ENCODE measurements around the gene CAND2. TPM values are rescaled to one million over a fixed set of nuclear protein-coding genes. Genes with fewer than 3 reads are reported as not detected.
A peak's percentile ranks its signal among the peaks of the same experiment; 100 is the strongest.

The CAND2 gene
- total RNA-seq, 1 donor from 2014 or later, result 2.6 TPM

DNA sequence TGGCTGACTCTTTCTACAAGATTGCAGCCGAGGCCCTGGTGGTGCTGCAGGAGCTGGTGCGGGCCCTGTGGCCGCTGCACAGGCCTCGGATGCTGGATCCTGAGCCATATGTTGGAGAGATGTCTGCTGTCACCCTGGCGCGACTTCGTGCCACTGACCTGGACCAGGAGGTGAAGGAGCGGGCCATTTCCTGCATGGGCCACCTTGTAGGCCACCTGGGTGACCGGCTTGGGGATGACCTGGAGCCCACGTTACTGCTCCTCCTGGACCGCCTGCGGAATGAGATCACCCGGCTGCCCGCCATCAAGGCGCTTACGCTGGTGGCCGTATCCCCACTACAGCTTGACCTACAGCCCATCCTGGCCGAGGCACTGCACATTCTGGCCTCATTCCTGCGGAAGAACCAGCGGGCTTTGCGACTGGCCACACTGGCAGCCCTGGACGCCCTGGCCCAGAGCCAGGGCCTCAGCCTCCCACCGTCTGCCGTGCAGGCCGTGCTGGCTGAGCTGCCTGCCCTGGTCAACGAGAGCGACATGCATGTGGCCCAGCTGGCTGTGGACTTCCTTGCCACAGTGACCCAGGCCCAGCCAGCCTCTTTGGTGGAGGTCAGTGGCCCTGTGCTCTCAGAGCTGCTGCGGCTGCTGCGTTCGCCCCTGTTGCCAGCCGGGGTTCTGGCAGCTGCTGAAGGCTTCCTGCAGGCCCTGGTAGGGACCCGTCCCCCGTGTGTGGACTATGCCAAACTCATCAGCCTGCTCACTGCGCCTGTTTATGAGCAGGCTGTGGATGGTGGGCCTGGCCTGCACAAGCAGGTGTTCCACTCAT lies 20.3 kb downstream of the CAND2 start:
- no peak for DNase-seq (ENCODE audit: low read depth)
- no peaks in the 10 kb centered on the region for H3K36me3 ChIP-seq (ENCODE audit: control insufficient read depth, insufficient read depth, low read length)
- H3K27me3 ChIP-seq (ENCODE audit: control insufficient read depth, insufficient read depth, low read length), result no peaks in the 10 kb centered on the region
- TF ChIP-seq, protein P1, sequence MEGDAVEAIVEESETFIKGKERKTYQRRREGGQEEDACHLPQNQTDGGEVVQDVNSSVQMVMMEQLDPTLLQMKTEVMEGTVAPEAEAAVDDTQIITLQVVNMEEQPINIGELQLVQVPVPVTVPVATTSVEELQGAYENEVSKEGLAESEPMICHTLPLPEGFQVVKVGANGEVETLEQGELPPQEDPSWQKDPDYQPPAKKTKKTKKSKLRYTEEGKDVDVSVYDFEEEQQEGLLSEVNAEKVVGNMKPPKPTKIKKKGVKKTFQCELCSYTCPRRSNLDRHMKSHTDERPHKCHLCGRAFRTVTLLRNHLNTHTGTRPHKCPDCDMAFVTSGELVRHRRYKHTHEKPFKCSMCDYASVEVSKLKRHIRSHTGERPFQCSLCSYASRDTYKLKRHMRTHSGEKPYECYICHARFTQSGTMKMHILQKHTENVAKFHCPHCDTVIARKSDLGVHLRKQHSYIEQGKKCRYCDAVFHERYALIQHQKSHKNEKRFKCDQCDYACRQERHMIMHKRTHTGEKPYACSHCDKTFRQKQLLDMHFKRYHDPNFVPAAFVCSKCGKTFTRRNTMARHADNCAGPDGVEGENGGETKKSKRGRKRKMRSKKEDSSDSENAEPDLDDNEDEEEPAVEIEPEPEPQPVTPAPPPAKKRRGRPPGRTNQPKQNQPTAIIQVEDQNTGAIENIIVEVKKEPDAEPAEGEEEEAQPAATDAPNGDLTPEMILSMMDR (IDR thresholded peaks at IDR 0.05; ENCODE audit: insufficient read depth, low read length, poor library complexity, severe bottlenecking), result no peak
- no peak overlapping the region for H3K4me3 ChIP-seq (ENCODE audit: low read depth, low read length)

DNA sequence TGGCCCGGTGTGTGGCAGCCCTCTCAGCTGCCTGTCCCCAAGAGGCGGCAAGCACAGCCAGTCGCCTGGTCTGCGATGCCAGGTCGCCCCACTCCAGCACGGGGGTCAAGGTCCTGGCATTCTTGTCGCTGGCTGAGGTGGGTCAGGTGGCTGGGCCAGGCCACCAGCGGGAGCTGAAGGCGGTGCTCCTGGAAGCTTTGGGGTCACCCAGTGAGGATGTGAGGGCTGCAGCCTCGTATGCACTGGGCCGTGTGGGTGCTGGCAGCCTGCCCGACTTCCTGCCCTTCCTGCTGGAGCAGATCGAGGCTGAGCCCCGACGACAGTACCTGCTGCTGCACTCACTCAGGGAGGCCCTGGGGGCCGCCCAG lies 20.8 kb downstream of the CAND2 start:
- DNase-seq (ENCODE audit: low read depth), result no peak
- no peaks in the 10 kb centered on the region for H3K36me3 ChIP-seq (ENCODE audit: control insufficient read depth, insufficient read depth, low read length)
- TF ChIP-seq, protein P1 (IDR thresholded peaks at IDR 0.05; ENCODE audit: insufficient read depth, low read length, poor library complexity, severe bottlenecking), result no peak
- no peaks in the 10 kb centered on the region for H3K27me3 ChIP-seq (ENCODE audit: control insufficient read depth, insufficient read depth, low read length)
- H3K4me3 ChIP-seq (ENCODE audit: low read depth, low read length), result no peak overlapping the region

GRCh38 chr3:12818273-12818672 lies 21.8 kb downstream of the CAND2 start:
- no peak for DNase-seq (ENCODE audit: low read depth)
- H3K4me3 ChIP-seq (ENCODE audit: low read depth, low read length), result no peak overlapping the region
- TF ChIP-seq, protein P1 (IDR thresholded peaks at IDR 0.05; ENCODE audit: insufficient read depth, low read length, poor library complexity, severe bottlenecking), result no peak
- no peaks in the 10 kb centered on the region for H3K27me3 ChIP-seq (ENCODE audit: control insufficient read depth, insufficient read depth, low read length)
- H3K36me3 ChIP-seq (ENCODE audit: control insufficient read depth, insufficient read depth, low read length), result no peaks in the 10 kb centered on the region

GRCh38 chr3:12818773-12819172 lies 22.3 kb downstream of the CAND2 start:
- DNase-seq (ENCODE audit: low read depth), result no peak
- Histone ChIP-seq H3K36me3 (ENCODE audit: control insufficient read depth, insufficient read depth, low read length) (no peaks in the 10 kb centered on the region), H3K27me3 (ENCODE audit: control insufficient read depth, insufficient read depth, low read length) (no peaks in the 10 kb centered on the region), H3K4me3 (ENCODE audit: low read depth, low read length) (no peak overlapping the region)
- TF ChIP-seq, protein P1 (IDR thresholded peaks at IDR 0.05; ENCODE audit: insufficient read depth, low read length, poor library complexity, severe bottlenecking), result no peak

DNA sequence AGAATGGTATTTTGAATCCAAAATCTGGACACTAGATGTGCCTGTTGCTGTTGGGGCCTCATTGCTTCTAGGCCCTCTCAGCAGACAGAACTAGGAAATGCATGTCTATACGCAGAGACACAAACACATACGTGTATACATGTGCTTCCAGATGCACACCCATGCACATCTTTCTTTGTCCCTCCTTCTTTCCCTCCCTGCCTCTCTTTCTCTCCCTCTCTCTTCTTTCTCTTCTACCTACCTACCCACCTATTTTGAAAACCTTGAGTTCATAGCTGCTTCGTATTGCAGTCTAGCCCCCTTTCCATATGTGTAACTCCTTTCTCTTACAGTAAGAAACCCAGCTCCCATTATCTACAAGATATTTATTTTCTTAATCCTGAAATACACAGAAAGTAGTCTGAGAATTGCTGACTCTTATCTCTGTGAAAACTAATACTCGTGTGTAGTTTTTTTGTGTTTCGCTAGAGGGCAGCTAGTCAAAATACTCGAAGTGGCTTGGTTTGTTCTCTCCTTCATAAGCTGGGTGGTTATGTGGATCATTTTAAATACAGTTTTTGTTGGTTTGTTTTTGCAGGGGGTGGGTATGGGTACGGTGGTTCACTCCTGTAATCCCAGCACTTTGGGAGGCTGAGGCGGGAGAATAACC lies 26.4 kb downstream of the CAND2 start:
- DNase-seq (ENCODE audit: low read depth), result no peak
- TF ChIP-seq, protein P1 (IDR thresholded peaks at IDR 0.05; ENCODE audit: insufficient read depth, low read length, poor library complexity, severe bottlenecking), result peak; percentile 40
- H3K36me3 ChIP-seq (ENCODE audit: control insufficient read depth, insufficient read depth, low read length), result no peaks in the 10 kb centered on the region
- H3K27me3 ChIP-seq (ENCODE audit: control insufficient read depth, insufficient read depth, low read length), result no peaks in the 10 kb centered on the region
- no peak overlapping the region for H3K4me3 ChIP-seq (ENCODE audit: low read depth, low read length)
